Right cardiac atrium (tissue), 5 donors: ENCODE results near the gene VASH2. TPM values are rescaled to one million over a fixed set of nuclear protein-coding genes. Genes with fewer than 3 reads are reported as not detected.

Source experiments
- ATAC-seq, 2 donors: fragments of 200-7000 bp; cut with Tn5 transposase; one replicate each; pipeline versions ENCODE4 v1.8.0 to v1.9.1; 2020; ENCODE audit warnings: moderate library complexity in 2 of 2, mild to moderate bottlenecking in 1 of 2
- DNase-seq, 3 donors: peaks; one replicate each; pipeline ENCODE4 v3.0.0-alpha.2; 2020
- H3K27ac ChIP-seq: one replicate; pipeline ENCODE4 v1.5.1; 2013; ENCODE audit warnings: mild to moderate bottlenecking, low read length, control low read depth, moderate library complexity
- H3K27me3 ChIP-seq: one replicate; pipeline ENCODE4 v1.6.1; 2013; ENCODE audit not compliant: control insufficient read depth, insufficient read depth
- H3K4me1 ChIP-seq: one replicate; pipeline ENCODE4 v1.6.1; 2013; ENCODE audit warnings: low read length; ENCODE audit not compliant: control insufficient read depth, insufficient read depth
- H3K4me3 ChIP-seq: one replicate; pipeline ENCODE4 v1.5.1; 2013; ENCODE audit warnings: low read length, control low read depth
- H3K9me3 ChIP-seq: one replicate; pipeline ENCODE4 v1.6.1; 2013; ENCODE audit warnings: low read length; ENCODE audit not compliant: control insufficient read depth
- WGBS: extraction: QIAGEN DNeasy Blood & Tissue Kit; methylation state at CpG from one replicate; pipeline ENCODE4 v1.1.7; 2013; 5-methylcytosine and 5-hydroxymethylcytosine counted together
- intact Hi-C, 4 donors: fragments of 100-400 bp; cut with DNase I; formaldehyde crosslinking; loops; one replicate each; pipeline versions ENCODE4 v1.11.0 to v1.14.0; 2022 to 2023
- polyA plus RNA-seq: library from polyadenylated mRNA; stranded (reverse); fragments of 200-250 nt; gene quantifications from one replicate; pipeline ENCODE4 v1.2.3, GENCODE V29; 2013
- total RNA-seq, 4 donors: library from RNA; stranded (reverse); fragmentation: NEBNext Ultra II Directional; extraction: Animal tissue kit (Norgen Biotek cat#: 25700); gene quantifications; one replicate each; pipeline ENCODE4 v1.2.1, GENCODE V29; 2021
- donor health status: healthy with polysubstance abuse.
- donor health status: DM: no; HTN: yes; CAD: no.
- donor health status: DM: no; HTN: no; CAD: no.
- donor health status: DM: no; HTN: yes; CAD: no; lungs with severe emphysema.
- donor health status: DM: yes; HTN: yes; CAD: no.

Gene VASH2
- total and polyA plus RNA-seq, 5 donors = 0.50 to 1.3 (median 1.0) TPM

DNA sequence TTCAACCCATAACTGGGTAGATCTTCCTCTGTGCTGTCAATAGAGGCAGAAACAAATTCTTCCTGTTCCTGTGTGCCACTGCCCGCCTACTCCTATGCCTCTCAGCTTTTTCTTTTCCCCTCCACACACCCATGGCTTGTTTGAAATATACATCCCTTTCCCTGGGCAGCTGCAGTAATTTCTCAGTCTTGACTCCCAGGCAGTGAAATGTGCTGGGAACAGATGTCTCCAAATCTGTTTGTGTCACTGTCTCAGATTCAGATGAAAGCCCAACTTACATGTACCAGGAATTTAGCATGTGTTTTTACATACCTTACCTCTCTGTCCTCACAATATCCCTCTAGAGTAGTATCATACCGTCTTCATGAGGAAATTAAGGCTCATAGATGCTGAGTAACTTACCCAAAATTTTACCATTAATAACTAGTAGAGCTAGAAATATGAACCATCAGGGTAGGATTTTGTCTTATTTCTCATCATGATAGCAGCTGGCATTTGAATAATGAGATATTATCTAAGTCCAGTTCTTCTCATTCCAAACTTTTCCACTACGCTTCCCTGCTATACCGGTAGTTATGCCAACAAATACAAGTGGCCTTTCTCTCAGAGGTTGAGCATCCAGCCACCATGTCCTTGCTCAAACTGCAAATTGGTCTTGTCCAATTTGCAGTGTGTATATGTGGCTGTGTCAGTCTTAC, 4.7 kb upstream of the VASH2 start:
- Histone ChIP-seq H3K27me3 (no peaks in the 10 kb centered on the region), H3K27ac (no peak overlapping the region), H3K4me1 (no peaks in the 10 kb centered on the region), H3K9me3 (peaks cover 3% of the 10 kb centered on the region), H3K4me3 (no peak overlapping the region)
- intact Hi-C loops = no loop called here
- DNase-seq (no peak), ATAC-seq (no peak)
- WGBS = 83% methylated on average over 4 of the region's 4 CpGs

DNA sequence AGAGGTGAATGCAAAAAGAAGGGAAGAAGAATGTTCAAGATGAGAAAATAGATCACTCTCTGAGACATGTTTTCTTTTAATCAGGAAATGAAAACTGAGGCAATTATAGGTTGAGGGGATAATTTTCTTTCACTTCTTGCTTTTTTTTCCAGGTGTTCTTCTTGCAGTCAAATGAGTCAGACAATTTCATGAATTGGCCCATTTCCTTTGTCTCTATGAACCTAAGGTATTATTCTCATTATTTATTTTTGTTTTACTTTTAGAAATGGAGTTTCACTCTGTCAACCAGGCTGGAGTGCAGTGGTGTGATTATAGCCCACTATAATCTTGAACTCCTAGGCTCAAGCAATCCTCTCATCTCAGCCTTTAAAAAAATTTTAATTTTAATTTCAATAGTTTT, 3.5 kb upstream of the VASH2 start:
- Histone ChIP-seq H3K4me1 (peaks cover 3% of the 10 kb centered on the region), H3K27me3 (no peaks in the 10 kb centered on the region), H3K27ac (no peak overlapping the region), H3K4me3 (no peak overlapping the region), H3K9me3 (no peaks in the 10 kb centered on the region)
- no peak for ATAC-seq
- DNase-seq = no peak
- intact Hi-C loops = no loop called here

DNA sequence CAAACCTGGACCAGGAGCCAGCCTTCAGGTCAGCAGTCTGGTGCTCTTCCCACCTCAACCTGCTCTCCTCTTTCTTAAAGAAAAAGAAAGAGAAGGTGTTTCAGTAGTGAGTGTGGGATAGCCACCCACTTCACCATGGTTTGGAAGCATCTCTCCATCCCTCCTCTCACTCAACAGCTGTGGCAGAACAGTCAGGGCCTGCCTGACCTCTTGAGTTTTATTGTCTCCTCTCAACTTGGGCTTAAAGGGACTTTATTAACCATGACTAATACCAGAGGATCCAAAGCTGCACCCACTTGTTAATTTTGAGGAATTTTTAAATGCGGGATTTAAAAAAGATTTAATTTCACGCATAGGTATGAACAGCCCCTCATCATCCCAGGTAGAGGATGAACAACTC, 570 bp upstream of the VASH2 start:
- DNase-seq (no peak), ATAC-seq (no peak)
- Histone ChIP-seq H3K27me3 (no peaks in the 10 kb centered on the region), H3K27ac (no peak overlapping the region), H3K4me1 (peaks cover 3% of the 10 kb centered on the region), H3K9me3 (no peaks in the 10 kb centered on the region), H3K4me3 (peak overlapping the region; percentile 58)
- intact Hi-C loops = no loop called here
- WGBS = 32% methylated on average over 2 of the region's 2 CpGs

GRCh38 chr1:212951126-212951946, 995 bp downstream of the VASH2 start:
- Histone ChIP-seq H3K27me3 (no peaks in the 10 kb centered on the region), H3K27ac (no peak overlapping the region), H3K4me3 (peak overlapping the region; percentile 58), H3K4me1 (peaks cover 3% of the 10 kb centered on the region), H3K9me3 (no peaks in the 10 kb centered on the region)
- peak; percentile 4 to 30 for ATAC-seq
- 6% methylated on average over 72 of the region's 72 CpGs for WGBS
- intact Hi-C loops = no loop called here
- DNase-seq = peak in 2 of 3 donors; percentile 19 to 52

- Histone ChIP-seq H3K9me3 (no peaks in the 10 kb centered on the region), H3K27me3 (no peaks in the 10 kb centered on the region), H3K4me1 (peaks cover 3% of the 10 kb centered on the region), H3K4me3 (no peak overlapping the region), H3K27ac (no peak overlapping the region)
- no peak for DNase-seq
- intact Hi-C loops = no loop called here
- 48% methylated on average over 4 of the region's 4 CpGs for WGBS
- no peak for ATAC-seq
These were observed 1.8 kb downstream of the VASH2 start for GRCh38 chr1:212951947-212952640.

DNA sequence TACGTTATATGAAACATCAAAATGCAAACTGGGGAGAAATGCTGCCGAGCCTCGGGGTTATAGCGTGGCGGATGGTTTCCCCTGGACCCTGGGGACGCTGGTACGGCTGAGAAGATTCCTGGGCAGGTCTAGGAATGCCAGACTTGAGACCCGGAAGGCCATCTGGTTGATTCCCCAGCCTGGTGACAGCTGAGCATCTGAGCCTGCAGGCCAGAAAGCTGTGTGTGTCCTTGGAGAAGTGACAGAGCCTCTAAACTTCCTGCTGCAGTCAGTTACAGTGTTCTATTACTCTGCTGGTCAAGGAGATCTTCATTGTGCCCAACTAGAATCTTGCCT, 2.3 kb downstream of the VASH2 start:
- DNase-seq = no peak
- no peak for ATAC-seq
- Histone ChIP-seq H3K4me1 (peaks cover 3% of the 10 kb centered on the region), H3K9me3 (no peaks in the 10 kb centered on the region), H3K27ac (no peak overlapping the region), H3K27me3 (no peaks in the 10 kb centered on the region), H3K4me3 (no peak overlapping the region)
- intact Hi-C loops = no loop called here
- WGBS = 50% methylated on average over 8 of the region's 8 CpGs

- H3K27ac ChIP-seq = no peak overlapping the region
- no peaks in the 10 kb centered on the region for H3K9me3 ChIP-seq
- no peak for DNase-seq
- intact Hi-C loops = no loop called here
- WGBS = 74% methylated on average over 3 of the region's 3 CpGs
- no peak overlapping the region for H3K4me3 ChIP-seq
- no peaks in the 10 kb centered on the region for H3K27me3 ChIP-seq
- H3K4me1 ChIP-seq = peaks cover 3% of the 10 kb centered on the region
- ATAC-seq = no peak
These were observed 3.0 kb downstream of the VASH2 start for GRCh38 chr1:212953321-212953720.

DNA sequence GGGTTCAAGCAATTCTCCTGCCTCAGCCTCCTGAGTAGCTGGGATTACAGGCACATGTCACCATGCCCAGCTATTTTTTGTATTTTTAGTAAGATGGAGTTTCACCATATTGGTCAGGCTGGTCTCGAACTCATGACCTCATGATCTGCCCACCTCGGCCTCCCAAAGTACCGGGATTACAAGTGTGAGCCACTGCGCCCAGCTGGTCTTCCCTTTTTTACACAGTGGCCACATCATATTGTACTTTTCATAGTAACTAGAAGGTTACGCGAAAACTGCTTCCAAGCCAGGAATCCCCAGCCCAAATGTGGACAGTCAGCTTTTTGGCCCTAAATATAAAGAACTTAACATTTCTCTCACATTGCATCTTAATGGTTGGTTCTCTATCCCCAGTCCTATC, 4.2 kb downstream of the VASH2 start:
- WGBS = 94% methylated on average over 6 of the region's 6 CpGs
- no peaks in the 10 kb centered on the region for H3K27me3 ChIP-seq

GRCh38 chr1:212955098-212955497, 4.8 kb downstream of the VASH2 start:
- no peak for DNase-seq
- Histone ChIP-seq H3K27ac (no peak overlapping the region), H3K4me1 (peaks cover 3% of the 10 kb centered on the region), H3K4me3 (no peak overlapping the region), H3K9me3 (no peaks in the 10 kb centered on the region), H3K27me3 (no peaks in the 10 kb centered on the region)
- 96% methylated on average over 3 of the region's 3 CpGs for WGBS
- ATAC-seq = no peak
- intact Hi-C loops = no loop called here

More for the DNA sequence above, 4.2 kb downstream of the VASH2 start:
- no peak for DNase-seq
- H3K27ac ChIP-seq = no peak overlapping the region
- intact Hi-C loops = no loop called here
- no peak overlapping the region for H3K4me3 ChIP-seq
- ATAC-seq = no peak
- peaks cover 3% of the 10 kb centered on the region for H3K4me1 ChIP-seq
- no peaks in the 10 kb centered on the region for H3K9me3 ChIP-seq

- Histone ChIP-seq H3K27ac (no peak overlapping the region), H3K27me3 (no peaks in the 10 kb centered on the region), H3K9me3 (no peaks in the 10 kb centered on the region), H3K4me1 (peaks cover 3% of the 10 kb centered on the region), H3K4me3 (no peak overlapping the region)
- ATAC-seq (no peak), DNase-seq (no peak)
- intact Hi-C loops = no loop called here
- WGBS = 77% methylated on average over 8 of the region's 8 CpGs
These were observed 5.8 kb downstream of the VASH2 start for GRCh38 chr1:212955961-212956620.

- DNase-seq = no peak
These were observed 7.2 kb downstream of the VASH2 start for GRCh38 chr1:212957546-212957945.

More at GRCh38 chr1:212957546-212957945, 7.2 kb downstream of the VASH2 start:
- Histone ChIP-seq H3K4me1 (no peaks in the 10 kb centered on the region), H3K27me3 (no peaks in the 10 kb centered on the region), H3K4me3 (no peak overlapping the region), H3K9me3 (no peaks in the 10 kb centered on the region), H3K27ac (no peak overlapping the region)
- 95% methylated on average over 6 of the region's 6 CpGs for WGBS
- intact Hi-C loops = no loop called here
- ATAC-seq = no peak
